DMS153 treated with DMSO at 0.1 percent for 48 hours (cell line): ENCODE measurements around the gene PLEKHA5.
"Not testable (repeated sequence)": the region's sequence is repeated elsewhere in the genome, so short reads cannot be mapped to it uniquely, and the experiment has no call there.

ENCODE experiments used
- DNase-seq: peaks from one replicate; lab custom pipeline; 2025; ENCODE audit not compliant: unreplicated experiment; lab: John Stamatoyannopoulos, UW

The PLEKHA5 gene

GRCh38 chr12:19129486-19130223 lies at the start of gene PLEKHA5:
Gene PLEKHA5, plus strand, starts transcription at chr12:19129733. Its CDS starts 67 bp downstream, at chr12:19129800.
- DNase-seq = peak; percentile 48

DNA sequence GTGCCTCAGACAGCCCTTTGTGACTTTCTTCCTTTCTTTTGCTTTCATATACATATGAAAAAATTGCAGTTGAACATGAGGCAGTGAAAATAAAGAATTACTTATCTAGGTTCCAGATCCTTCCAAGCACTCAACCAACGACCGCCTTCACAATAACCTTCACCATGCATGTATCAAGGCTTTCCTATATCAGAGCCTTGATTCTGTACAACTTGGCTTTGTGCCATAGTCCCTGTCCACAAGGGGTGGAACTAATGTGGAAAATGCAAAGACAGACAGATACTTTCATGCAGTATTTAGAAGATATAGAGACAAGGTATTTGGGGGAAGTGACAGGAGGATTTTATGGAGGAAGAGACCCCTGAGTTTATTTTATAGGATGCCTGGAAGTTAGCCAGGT lies 48.6 kb upstream of the PLEKHA5 start:
- no peak for DNase-seq

DNA sequence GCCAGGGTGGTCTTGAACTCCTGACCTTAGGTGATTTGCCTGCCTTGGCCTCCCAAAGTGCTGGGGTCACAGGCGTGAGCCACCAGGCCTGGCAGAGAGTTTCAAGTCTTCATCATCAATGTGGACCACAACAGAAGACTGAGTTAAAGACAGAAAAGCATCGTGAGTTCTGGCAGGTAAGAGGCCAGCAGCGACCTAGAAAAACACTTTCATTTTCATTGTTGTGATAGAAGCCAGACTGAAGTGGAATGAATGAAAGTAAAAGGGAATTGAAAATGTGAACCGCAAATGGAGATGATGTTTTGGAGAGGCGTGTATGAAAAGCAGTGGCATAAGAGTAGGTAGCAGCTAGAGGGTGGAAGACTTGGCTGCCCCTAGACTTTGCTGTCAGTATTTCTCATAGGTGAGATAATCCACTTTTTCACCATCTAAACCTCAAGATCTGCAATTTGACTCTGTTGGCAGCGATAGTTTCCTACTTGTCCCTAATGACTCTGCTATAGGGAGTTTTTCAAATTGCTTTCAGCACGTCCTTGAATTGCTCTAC lies 47.1 kb upstream of the PLEKHA5 start:
- no peak for DNase-seq

- no peak for DNase-seq
Observed at GRCh38 chr12:19084547-19084946, 45.0 kb upstream of the PLEKHA5 start.

- DNase-seq = no peak
Observed at GRCh38 chr12:19085090-19085489, 44.4 kb upstream of the PLEKHA5 start.

DNA sequence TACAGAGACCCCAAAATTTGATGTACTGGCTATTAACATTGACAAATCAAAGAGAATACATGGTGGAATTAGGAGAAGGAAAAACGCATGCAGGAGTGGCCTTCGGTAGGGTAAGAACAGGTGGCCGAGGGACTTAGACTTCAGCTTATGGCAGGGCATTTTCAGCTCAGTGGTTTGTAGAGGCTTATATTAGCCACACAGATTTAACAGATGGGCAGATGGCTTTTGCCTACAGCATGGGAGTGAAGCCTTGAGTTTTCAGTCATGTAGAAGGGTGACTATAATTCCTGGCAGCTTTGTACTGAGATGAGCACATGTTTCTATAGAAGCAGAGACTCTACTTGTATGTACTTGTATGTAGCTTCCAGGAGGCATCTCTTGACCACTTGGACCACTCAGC lies 40.9 kb upstream of the PLEKHA5 start:
- no peak for DNase-seq

DNA sequence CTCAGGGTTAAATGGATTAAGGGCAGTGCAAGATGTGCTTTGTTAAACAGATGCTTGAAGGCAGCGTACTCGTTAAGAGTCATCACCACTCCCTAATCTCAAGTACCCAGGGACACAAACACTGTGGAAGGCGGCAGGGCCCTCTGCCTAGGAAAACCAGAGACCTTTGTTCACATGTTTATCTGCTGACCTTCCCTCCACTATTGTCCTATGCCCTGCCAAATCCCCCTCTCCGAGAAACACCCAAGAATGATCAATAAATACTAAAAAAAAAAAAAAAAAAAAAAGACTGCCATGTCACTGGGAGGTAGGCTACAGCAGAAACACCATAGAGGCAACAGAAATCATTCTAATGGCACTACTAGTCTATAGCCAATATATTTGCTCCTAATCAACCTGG lies 37.1 kb upstream of the PLEKHA5 start:
- DNase-seq = not testable (repeated sequence)

- DNase-seq = no peak
Observed at GRCh38 chr12:19093218-19093617, 36.3 kb upstream of the PLEKHA5 start.

- no peak for DNase-seq
Observed at GRCh38 chr12:19095331-19095730, 34.2 kb upstream of the PLEKHA5 start.

GRCh38 chr12:19095756-19096480 lies 33.6 kb upstream of the PLEKHA5 start:
- DNase-seq = no peak

DNA sequence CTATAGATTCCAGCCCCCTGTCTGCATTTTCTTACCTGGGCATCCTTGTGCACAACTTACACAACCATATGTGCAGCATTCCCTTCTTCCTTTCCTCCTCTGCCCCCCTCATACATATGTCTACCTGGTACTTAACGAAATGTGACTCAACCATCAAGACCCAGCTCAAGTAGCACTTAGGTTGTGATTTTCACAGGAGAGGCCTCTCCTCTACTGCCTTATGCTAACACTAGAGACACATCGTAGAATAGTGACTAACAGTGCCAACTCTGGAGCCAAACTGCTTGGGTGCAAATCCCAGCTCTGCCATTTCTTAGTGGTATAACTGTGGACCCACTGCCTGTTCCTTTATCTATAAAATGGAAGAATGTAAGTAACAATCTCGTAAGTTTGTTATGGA lies 24.1 kb upstream of the PLEKHA5 start:
- DNase-seq = no peak

- no peak for DNase-seq
Observed at GRCh38 chr12:19107750-19108149, 21.8 kb upstream of the PLEKHA5 start.

DNA sequence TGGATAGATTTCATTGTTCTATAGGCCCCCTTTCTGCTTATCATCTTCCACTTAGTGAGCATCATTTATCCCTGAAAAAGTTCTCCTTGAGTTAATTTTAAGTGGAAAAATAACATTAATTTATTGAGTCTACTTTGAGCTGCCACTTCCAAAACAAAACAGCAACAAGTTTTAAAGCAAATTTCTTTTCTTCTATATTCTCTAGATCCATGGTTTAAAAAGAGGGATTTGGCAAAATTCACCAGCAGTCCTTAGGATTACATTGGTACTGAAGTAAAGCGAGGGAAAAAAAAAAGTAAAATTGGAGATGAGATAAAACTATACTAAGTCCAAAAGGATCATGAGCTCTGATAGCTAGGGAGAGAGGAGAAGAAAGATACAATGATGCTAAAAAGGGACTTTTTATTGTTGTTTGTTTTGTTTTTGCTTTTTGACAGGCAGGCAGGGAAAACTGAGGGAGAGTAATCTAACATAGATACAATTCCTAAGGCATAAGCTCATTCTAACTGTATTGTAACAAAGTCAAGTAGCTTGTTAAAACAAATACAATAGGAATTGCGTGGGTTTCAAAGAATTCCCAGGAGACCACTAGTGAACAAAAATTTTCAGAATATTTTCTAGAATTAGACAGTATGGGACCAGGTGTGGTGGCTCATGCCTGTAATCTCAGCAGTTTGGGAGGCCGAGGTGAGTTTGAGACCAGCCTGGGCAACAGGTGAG lies 19.2 kb upstream of the PLEKHA5 start:
- no peak for DNase-seq

DNA sequence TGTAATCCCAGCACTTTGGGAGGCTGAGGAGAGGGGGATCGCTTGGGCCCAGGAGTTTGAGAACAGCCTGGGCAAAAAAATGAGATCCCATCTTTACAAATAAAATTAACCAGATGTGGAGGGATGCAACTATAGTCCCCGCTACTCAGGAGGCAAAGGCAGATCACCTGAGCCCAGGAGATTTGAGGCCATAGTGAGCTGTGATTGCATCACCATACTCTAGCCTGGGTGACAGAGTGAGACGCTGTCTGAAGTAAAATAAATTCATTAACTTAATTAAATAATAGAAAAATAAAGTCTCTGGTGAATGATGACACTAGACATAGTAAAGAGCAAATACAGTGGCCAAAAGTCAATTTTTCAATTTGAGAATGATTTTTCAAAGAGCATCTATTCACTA lies 16.1 kb upstream of the PLEKHA5 start:
- no peak for DNase-seq

- no peak for DNase-seq
Observed at GRCh38 chr12:19115285-19115684, 14.2 kb upstream of the PLEKHA5 start.

DNA sequence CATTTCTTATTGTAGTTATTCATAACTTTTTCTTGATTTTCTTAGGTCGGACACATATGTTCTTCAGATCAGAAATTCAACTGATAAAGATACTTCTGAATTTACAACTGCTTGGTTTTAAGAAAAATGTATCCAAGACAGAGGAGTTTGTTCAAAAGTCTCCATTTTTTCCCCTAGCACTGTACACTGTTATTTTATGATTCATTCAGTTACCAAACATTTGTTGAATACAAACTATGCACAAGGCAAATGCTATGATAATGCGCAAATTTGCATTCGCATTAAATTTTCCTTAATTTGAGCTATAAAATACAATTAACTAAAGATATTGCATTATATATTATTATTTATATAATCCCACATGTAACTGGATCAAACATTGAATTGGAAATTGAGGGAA lies 10.1 kb upstream of the PLEKHA5 start:
- no peak for DNase-seq

- no peak for DNase-seq
Observed at GRCh38 chr12:19120795-19121194, 8.7 kb upstream of the PLEKHA5 start.

DNA sequence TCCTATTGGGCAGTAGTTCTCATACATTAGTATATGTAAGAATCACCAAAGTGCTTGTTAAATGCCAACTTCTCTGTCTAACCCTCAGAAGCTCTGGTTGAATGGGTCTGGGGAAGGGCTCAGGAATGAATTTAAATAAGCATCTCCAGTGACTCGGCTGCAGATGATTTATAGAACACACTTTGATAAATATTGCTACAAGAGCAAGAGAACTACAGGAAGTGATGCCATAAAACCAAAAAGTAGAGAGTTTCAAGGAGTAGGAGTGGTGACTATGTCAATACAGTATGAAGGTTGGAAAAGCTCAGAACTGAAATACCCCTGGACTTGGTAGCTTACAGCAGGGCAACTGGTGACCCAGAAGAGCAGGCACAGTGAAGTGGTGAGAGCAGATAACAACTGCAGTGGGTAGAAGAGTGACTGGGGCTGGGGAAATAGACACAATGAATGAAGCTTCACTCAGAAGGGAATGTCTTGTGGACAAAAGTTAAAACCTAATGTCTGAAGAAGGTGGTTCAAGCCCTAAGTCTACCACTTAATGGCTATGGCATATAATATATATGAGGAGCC lies 8.0 kb upstream of the PLEKHA5 start:
- DNase-seq = no peak

GRCh38 chr12:19125325-19125724 lies 4.2 kb upstream of the PLEKHA5 start:
- DNase-seq = no peak

GRCh38 chr12:19127270-19127669 lies 2.3 kb upstream of the PLEKHA5 start:
- no peak for DNase-seq

DNA sequence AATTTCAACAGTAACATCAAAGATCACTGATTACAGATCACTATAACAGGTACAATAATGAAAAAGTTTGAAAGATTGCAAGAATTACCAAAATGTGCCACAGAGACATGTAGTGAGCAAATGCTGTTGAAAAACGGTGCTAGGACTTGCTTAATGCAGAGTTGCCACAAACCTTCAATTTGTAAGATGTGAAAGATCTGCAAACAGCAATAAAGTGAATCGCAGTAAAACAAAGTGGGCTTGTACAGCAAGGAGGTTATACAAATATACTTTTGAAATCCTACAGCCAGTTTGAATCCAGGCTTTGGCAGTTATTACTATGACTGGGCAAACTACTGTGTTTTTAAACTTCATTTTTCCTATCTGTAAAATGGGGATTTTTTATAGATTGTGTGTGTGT lies 1.0 kb upstream of the PLEKHA5 start:
- DNase-seq = no peak
